ENCODE data around the gene STPG4. TPM values are rescaled to one million over a fixed set of nuclear protein-coding genes. Genes with fewer than 3 reads are reported as not detected.
A peak's percentile ranks its signal among the peaks of the same experiment; 100 is the strongest.

Gene STPG4
- total and polyA plus RNA-seq, 2 of the 8 experiments (the other 6 are each of a cell fraction or from before 2014, with no cell fraction given), result 0.28 TPM; not detected in 1

DNA sequence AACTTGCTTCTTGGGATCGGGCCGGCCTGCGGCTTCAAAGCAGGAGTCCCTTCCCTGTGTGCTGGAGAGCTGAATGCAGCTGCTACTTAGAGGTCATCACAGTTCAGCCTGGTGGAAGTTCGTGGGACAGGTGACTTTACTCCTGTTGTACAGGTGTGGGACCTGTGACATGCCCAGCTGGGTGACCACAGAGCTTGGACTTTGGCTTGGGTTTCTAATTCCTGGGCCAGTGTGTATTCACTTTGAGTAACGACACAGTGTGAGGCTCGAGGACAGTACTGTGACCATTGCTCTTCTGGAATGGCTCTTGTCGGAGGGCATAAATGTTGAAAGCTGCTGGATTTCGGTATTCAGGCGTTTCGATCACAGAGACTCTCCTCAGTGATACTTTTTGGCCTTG, 114.5 kb downstream of the STPG4 start:
- H3K18ac ChIP-seq (ENCODE audit: extremely low read depth, low read length), result no peak overlapping the region
- DNase-seq (ENCODE audit: low read depth in 1 of 2, low spot score in 2 of 2), result no peak
- WGBS, 2 experiments (ENCODE audit: extremely low coverage in 1 of 2, insufficient coverage in 1 of 2, insufficient read length in 1 of 2, insufficient replicate concordance in 2 of 2, low coverage in 1 of 2, low lambda C conversion rate in 2 of 2, missing lambda C conversion rate in 1 of 2), result 94% methylated on average over 10 of the region's 10 CpGs; no CpG with 5 or more reads in 1 of the 2 experiments
- no peak for TF ChIP-seq SIRT6 (IDR thresholded peaks at IDR 0.05; ENCODE audit: low read length)

More for the DNA sequence above, 114.5 kb downstream of the STPG4 start:
- H3K4me1 ChIP-seq (replicated peaks in 1 of 4; ENCODE audit: control insufficient read depth in 3 of 4, insufficient read depth in 4 of 4, low read length in 3 of 4), result peaks cover 0 to 17% (median 8%) of the 10 kb centered on the region in 4 experiments; a peak in 6 of 7 replicates
- no peak overlapping the region for H3K4ac ChIP-seq (replicated peaks; ENCODE audit: insufficient read length, low read depth, low read length)
- H3K4me3 ChIP-seq (ENCODE audit: extremely low read depth in 1 of 4, insufficient read depth in 2 of 4, low read depth in 3 of 4, low read length in 4 of 4), result no peak overlapping the region
- no peak overlapping the region for H3K14ac ChIP-seq (ENCODE audit: insufficient read length)
- H2BK120ac ChIP-seq (replicated peaks; ENCODE audit: low read depth, low read length), result no peak overlapping the region
- no peak overlapping the region for H3K27ac ChIP-seq (ENCODE audit: low read depth, low read length)
- no peak overlapping the region for H4K5ac ChIP-seq (ENCODE audit: insufficient read length, low read depth, low read length)
- H3K56ac ChIP-seq (replicated peaks; ENCODE audit: insufficient read length, low read depth, low read length), result no peak overlapping the region
- no peak overlapping the region for H3K9ac ChIP-seq (replicated peaks in 1 of 4; ENCODE audit: extremely low read depth in 1 of 4, low read depth in 3 of 4, low read length in 3 of 4)
- H2BK12ac ChIP-seq (ENCODE audit: low read depth, low read length), result no peak overlapping the region
- no peak overlapping the region for H3K4me2 ChIP-seq (ENCODE audit: insufficient read depth in 1 of 2, low read depth in 2 of 2, low read length in 2 of 2)
- H3K79me2 ChIP-seq (ENCODE audit: control insufficient read depth in 1 of 2, insufficient read depth in 2 of 2, low read length in 2 of 2), result no peaks in the 10 kb centered on the region
- H2AFZ ChIP-seq (ENCODE audit: low read length), result no peak overlapping the region
- ChIA-PET CTCF (ENCODE audit: partially characterized antibody) (interaction anchor here (0.6 to 2.8 kb wide), 4 partner anchors 97 to 283 kb away, joined by 3 to 7 read pairs (median 4); no protein-coding TSS in a partner anchor), POLR2A (ENCODE audit: partially characterized antibody) (interaction anchor here (0.7 kb wide), 1 partner anchor 10 kb away, joined by 3 read pairs; no protein-coding TSS in a partner anchor)
- no peak overlapping the region for H4K91ac ChIP-seq (replicated peaks; ENCODE audit: insufficient read length, low read length)
- H3K9me3 ChIP-seq (ENCODE audit: insufficient read depth in 2 of 2, low read depth in 1 of 2, low read length in 1 of 2), result no peaks in the 10 kb centered on the region
- no peaks in the 10 kb centered on the region for H3K27me3 ChIP-seq (replicated peaks in 1 of 4; ENCODE audit: control insufficient read depth in 3 of 4, extremely low read depth in 1 of 4, insufficient read depth in 3 of 4, low read length in 3 of 4)
- no peak overlapping the region for H2BK20ac ChIP-seq (ENCODE audit: low read length)
- no peaks in the 10 kb centered on the region for H3K36me3 ChIP-seq (ENCODE audit: control insufficient read depth in 2 of 4, insufficient read depth in 4 of 4, low read length in 3 of 4)
- H2BK15ac ChIP-seq (ENCODE audit: low read length), result 0 out of 2 replicates have a peak overlapping the region, but pooled peaks have one; percentile 61
- H3K79me1 ChIP-seq (ENCODE audit: low read depth, low read length), result no peaks in the 10 kb centered on the region; the same call in 1 of the 2 replicates
- H4K20me1 ChIP-seq (replicated peaks in 1 of 2; ENCODE audit: control insufficient read depth in 1 of 2, insufficient read depth in 2 of 2, low read length in 2 of 2), result no peaks in the 10 kb centered on the region
- H2AK5ac ChIP-seq (ENCODE audit: low read depth, low read length), result no peak overlapping the region
- no peak overlapping the region for H4K8ac ChIP-seq (ENCODE audit: extremely low read depth, insufficient read depth, low read length)
- no peak overlapping the region for H3K23ac ChIP-seq (ENCODE audit: insufficient read length)
- H2BK5ac ChIP-seq (ENCODE audit: low read depth, low read length), result 0 out of 2 replicates have a peak overlapping the region, but pooled peaks have one; percentile 35
- no peak for FAIRE-seq
- 0 out of 2 replicates have a peak, but pooled peaks cover 1% of the 10 kb centered on the region for H3K23me2 ChIP-seq (ENCODE audit: low read depth, low read length)

Data from H1 (cell line).